GM21717 (cell line): Measurements from ENCODE around the gene ADARB1.

Experiments
- ATAC-seq: cut with Tn5 transposase; IDR thresholded peaks from one replicate; pipeline ENCODE4 v1.9.1; 2021; ENCODE audit warnings: mild to moderate bottlenecking, moderate library complexity; ENCODE audit not compliant: unreplicated experiment

Gene ADARB1

DNA sequence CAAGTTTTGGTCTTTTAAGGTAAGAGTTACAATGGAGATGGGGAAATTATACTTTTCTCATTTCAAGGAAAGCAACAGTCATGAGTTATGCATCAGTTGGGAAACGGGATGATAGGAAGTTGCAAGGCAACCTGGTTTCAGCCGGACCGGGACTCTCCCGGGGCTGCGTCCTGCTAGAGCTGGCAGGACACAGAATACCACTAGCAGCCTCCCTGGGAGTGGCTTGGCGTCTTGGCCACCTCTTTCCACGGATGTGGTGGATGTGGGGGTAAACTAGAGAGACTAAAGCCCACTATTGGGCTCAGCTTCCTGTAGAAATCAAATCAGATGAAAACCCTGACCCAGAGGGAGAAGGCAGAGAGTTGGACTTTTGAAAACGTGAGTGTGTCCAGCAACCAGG lies 71.9 kb downstream of the ADARB1 start:
- no peak for ATAC-seq

DNA sequence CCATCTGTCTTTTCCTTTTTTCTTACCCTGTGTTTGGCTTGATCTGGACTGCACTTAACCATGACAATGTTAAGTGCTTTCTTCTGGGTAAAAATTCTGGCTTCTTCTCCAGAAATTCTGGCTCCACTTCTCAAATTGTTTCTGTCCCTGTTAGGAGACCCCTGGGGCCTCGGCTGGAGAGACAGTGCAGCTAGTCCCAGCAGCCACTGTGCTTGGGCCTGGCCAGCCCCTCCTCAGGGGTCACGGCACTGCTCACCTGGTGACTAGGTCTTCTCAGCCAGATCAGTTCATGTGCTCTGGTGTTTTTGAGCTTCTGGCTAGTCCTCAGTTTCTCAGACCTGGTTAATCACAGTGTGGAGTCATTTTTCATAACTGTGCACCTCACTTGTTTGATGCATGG lies 72.4 kb downstream of the ADARB1 start:
- ATAC-seq = no peak

DNA sequence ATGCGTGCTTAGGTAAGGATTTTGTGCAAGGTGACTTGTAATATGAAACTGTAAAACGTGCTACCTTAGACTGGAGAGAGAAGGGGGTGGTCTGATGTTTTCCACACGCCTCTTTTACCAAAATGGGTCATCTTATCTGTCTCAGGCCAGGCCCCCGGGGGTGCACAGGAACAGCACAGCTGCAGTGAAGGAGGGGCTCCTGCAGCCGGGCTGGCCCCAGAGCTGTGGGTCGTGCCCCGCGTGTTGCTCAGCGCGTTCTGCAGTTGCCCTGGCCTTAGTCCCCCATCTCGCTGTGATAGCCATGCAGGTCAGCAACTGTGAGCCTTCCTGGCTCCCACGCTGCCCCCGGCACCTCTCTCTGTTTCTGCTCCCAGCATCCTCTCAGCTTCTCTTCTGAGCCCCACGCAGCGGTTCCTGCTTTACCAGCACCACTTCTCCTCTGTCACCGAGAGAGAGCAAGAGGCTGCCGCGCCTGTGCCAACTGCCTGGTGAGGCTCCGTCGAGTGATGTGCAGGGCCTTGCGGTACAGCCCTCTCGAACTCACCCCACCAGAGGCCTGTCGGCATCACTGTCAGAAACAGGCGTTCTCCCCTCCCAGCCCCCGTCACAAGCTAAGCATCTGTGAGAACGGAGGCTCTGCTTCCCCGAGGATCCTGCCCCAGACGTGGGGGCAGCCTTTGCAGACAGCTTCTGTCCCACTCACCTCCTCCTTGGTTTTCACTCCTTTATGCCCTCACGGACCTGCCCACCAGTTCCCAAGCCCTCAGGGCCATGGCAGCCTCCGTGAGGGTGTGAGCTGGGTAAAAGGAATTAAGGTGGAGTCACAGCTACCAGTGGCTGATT lies 73.3 kb downstream of the ADARB1 start:
- no peak for ATAC-seq

DNA sequence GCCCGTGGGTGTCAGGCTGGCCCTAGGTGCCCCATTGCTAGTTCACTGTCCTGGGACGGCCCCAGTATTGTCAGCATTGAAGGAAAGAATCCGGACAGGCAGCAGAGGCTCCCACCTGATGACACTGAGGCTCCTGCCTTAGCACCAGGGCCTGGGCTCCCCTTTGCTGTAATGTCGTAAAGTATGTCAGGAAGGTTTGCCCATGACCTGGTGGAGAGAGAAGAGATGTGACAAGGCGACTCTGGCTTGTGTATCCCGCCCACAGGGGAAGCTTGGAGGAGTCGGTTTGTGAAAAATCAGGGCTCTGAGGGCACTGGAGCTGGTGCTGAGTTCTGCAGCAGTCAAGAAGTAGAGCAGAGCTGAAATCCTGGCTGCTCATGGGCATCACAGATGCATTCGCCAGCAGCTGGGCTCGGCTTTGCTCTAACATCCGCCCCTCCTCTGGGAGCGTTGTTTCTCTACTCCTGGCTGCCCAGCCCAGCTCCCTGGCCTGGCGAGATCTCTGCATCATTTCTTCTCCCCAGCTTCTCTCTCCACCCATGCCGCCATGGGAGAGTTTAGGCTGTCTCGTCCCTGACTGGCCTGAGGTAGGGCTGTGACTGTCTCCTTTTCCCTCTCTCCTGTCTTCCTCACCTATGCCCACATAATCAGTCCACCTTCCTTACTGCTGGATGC lies 74.1 kb downstream of the ADARB1 start:
- ATAC-seq = no peak

DNA sequence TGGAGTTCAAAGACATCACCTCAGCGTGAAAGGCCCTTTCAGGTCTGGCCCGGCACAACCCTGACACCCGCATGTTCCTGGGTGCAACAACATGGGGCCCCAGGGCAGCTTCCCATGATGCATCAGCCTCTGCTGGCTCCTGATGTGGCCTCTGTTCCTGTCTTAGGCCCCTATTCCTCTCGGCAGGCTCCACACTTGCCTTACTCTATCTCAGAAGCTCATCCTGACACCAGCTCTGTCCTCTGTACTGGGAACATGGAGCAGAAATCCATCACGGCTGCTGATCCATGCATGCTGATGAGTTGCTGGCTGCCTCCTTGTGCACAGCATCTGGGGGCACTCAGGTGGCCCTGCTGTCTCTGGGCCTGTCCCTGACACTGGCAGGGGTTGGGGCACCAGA lies 74.6 kb downstream of the ADARB1 start:
- ATAC-seq = no peak

DNA sequence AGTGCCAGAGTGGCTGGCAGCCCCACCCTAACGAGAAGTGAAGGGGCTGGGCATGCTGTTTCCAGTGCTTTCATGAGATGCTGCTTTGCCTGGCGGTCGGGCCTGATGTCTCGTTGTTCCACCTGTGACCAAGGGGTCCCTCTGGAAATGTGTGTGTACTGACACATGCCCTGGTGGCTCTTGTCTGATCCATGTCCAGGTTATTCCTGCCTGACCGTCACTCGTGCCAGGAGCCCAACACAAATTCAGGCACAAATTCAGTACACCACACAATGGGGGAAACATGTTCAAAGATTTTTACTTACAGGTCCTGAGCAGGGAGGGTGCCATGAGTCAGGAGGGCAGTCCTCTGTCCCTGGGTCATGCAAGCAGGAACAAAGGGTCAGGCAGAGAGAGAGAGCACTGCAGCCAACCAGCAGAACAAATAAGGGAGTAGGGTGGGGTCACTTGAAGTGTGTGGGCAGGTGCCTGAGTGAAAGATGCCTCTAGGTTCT lies 76.3 kb downstream of the ADARB1 start:
- no peak for ATAC-seq

DNA sequence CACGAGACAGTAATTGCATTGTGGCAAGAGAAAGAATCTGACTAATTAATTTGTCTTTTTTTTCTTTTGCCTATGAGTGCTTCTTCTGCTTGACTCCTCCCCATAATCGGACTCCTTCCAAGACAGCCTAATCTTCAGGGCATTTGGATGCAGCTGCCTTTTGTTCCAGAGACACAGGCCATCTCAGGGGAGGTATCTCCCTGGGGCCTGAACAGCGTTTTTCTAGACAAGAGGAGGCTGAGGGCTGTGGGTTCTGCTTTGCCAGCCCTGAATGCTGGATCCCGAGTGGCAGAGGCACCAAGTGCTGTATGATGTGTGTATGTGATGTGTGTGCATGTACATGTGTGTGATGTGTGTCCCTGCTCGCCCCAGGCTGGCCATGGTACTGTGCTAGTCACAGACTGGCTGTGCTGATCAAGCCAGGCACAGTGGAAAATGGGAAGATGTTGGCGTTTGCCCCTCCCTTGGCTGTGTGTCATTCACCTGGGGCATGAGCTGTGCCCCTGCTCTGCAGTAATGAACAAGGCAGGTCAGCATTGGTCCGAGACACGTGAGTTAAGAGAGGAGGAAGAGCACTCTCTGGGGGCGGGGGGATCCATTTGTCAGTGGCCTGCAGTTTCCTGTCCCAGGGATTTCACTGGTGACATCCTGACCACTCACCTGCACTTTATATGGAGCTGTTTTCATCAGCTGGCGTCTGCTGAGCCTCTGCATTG lies 77.2 kb downstream of the ADARB1 start:
- ATAC-seq = no peak

DNA sequence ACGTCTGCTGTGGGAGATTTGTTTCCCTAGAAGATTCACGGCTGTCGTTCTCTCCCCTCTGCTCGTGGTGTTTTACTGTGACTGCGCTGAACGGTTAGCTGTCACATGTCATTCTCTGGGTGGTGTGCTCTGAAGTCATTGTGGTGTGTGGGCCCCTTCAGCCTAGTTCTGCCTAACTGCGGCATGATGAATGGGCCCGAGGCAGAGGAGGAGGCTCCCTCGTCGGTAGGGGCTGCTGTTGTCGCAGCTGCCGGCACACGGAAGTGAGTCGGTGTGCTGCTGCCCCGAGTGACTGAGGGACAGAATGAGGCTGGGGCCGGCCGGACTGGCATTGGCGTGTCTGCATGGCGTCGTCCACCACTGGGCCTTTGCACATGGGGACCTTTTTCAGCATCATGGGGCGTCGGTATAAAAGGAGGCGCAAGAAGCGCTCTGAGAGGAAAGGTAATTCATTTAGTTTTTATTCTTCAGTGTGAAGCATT lies 77.9 kb downstream of the ADARB1 start:
- ATAC-seq = no peak

DNA sequence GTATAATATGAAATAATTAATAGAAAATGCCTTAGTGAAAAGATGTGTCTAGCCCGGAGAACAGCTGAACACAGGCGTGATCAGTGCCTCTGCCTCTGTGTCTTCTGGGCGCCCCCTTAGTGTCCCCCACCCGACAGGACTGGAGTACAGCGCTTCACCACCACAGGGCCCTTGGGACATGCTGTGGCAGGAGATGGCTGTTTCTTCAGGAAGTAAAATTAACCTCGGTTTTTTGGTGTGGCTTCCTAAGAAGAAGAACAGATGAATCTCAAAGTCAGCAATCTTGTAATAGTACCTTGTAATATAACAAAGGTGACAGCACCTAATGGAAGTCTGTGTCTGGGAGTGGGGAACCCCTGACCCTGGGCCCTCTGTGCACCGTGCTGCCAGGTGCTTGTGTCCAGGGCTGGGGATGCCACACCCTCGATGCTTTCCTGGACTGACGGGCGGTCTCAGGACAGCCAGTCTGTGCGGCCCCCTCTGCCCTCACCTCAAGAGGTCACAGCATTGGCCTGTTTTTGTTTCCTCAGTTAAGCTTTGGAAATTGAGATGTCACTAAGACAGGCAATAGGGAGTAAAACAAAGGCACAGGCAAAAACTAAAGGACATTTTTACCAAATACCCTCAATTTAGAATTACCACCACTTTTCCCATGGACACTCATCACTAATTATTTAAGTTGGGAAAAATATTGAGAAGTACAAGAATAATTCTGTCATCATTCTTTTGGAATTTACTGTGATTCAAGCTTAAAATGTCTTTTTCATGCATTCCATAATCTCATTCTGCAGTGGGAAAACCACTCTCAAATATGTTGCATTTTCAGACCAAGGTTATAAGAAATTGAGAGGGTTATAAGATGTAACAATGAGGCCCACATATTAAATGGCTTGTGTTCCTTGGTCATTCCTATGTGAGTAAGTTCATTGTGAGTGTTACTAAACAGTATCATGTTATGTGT lies 79.3 kb downstream of the ADARB1 start:
- ATAC-seq = no peak

DNA sequence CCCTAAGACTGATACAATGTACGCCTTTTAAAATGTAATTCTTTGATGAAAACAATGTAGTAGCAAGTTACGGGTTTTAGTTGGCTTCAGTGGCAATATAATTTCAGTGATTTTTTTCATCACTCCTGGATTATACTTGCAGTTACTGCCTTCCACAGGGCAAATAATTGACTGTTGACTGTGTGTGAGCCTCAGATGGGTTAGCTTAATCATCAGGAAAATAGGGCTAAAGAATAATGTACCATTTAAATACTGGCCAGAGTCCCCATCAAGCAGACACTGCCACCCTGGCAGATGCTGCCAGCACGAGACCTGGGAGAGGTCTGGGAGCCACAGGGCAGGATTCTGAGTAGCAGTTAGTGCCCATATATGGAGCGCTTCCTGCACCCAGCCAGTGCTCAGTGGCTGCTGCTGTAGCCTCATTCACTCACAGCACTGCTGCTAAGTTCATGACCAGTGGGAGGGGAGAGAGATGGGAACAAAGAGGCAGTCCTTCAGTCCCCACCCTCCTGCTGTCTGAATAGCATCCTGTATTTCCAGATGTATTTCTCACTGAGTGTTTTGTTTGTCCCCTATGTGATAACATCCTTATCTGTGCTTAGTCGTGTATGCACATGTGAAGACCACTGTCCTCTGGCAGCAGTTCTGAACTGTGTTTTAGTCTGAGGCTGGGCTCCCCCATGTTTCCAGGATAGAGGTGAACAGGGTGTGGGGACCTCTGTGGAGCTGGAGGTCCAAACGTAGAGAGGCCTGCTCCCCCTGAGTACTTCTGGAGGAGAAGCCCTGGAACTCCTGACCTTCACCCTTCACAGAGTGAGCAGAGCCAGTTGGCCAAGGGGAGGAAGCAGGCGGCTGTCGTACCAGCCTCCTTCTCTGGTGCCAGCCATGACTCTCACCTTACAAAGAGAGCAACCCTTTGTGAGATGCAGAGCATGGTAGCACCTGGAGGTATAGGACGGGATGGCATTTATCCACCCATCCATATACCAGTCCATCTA lies 80.4 kb downstream of the ADARB1 start:
- no peak for ATAC-seq

DNA sequence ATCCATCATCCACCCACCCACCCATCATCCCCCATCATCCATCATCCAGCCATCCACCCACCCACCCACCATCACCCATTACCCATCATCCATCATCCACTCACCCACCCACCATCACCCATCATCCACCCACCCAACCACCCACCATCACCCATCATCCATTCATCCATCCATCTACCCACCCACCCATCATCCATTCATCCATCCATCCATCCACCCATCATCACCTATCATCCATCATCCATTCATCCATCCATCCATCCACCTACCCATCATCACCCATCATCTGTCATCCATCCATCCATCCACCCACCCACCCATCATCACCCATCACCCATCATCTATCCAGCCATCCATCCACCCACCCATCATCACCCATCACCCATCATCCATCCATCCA lies 81.5 kb downstream of the ADARB1 start:
- ATAC-seq = no peak

DNA sequence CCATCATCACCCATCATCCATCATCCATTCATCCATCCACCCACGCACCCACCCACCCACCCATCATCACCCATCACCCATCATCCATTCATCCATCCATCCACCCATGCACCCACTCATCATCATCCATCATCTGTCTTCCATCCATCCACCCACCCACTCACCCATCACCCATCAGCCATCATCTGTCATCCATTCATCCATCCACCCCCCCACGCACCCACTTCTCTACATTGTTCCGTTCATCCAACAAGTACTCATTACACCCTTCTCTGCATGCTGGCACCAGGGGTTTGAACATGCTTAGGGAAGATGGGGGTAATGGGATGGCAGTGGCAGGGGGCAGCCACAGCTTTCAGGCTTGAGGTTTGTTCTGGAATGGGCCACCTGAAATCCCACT lies 82.1 kb downstream of the ADARB1 start:
- ATAC-seq = no peak

DNA sequence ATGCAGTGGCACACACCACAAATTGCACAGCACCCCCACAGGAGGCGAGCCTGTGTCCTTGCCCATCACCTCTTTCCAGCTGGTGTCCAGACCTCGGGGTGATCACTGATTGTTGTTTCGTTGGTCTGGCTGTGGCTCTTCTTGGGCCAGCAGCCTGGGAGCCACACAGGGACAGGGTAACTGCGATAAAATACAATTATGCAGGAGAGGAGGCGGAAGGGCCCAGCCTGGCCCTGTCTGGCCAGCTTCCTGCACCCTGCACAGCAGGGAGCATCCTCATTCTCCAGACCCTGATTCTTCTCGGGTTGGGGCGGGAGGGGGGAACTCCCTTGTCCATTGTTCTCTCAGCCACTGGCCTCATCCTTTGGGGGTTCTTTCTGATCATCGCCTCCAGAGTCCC lies 83.6 kb downstream of the ADARB1 start:
- ATAC-seq = no peak

DNA sequence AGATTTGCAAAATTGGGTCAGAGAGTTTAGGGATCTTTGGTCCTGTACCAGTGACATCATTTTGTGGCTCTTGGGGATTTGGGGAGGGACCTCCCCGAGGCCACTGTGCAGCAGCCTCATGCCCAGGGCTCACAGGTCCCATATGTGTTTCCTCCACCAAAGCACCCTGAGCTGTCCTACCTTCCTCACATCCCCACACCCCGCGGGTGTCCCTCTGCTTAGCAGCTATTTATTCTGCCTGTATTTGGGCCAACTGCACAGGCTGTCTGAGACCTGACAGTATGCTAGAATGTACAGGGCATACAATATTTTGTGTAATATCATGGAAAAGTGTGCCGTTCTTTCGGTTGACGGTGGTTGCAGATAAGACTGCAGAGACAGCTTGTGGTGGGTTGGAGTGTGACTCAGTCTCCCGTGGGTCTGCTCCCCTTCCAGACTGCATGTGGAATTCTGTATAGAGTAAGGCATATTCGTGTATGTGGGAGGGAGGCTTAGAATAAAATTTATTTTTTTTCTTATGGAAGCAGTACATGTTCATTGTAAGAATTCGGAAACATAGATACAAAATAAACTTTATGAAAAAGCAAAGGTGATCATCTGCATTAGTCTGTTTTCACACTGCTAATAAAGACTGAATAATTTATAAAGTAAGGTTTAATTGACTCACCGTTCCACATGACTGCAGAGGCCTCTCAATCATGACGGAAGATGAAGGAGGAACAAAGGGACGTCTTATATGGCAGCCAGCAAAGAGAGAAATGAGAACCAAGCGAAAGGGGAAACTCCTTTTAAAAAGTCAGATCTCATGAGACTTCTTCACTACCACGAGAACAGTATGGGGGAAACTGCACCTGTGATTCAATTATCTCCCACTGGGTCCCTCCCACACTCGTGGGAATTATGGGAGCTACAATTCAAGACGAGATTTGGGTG lies 84.4 kb downstream of the ADARB1 start:
- ATAC-seq = no peak

DNA sequence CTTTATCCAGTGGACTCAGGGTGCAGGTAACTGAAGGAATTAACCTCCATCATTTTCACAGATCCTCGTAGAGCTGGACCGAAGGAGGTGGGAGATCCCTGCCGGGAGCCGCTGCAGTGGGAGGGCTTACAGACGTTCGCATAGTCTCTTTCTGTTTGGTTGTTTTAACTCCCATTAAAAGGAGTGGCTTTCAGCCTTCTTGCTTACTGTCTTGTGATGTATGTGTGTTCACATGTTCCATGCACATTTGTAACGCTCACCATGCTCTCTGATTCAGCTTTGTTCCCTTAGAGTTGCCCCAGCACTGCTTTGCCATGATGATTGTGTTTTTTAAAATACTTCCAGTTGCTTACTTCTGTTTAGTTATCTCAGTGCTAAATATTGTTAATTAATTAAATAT lies 85.8 kb downstream of the ADARB1 start:
- ATAC-seq = no peak

DNA sequence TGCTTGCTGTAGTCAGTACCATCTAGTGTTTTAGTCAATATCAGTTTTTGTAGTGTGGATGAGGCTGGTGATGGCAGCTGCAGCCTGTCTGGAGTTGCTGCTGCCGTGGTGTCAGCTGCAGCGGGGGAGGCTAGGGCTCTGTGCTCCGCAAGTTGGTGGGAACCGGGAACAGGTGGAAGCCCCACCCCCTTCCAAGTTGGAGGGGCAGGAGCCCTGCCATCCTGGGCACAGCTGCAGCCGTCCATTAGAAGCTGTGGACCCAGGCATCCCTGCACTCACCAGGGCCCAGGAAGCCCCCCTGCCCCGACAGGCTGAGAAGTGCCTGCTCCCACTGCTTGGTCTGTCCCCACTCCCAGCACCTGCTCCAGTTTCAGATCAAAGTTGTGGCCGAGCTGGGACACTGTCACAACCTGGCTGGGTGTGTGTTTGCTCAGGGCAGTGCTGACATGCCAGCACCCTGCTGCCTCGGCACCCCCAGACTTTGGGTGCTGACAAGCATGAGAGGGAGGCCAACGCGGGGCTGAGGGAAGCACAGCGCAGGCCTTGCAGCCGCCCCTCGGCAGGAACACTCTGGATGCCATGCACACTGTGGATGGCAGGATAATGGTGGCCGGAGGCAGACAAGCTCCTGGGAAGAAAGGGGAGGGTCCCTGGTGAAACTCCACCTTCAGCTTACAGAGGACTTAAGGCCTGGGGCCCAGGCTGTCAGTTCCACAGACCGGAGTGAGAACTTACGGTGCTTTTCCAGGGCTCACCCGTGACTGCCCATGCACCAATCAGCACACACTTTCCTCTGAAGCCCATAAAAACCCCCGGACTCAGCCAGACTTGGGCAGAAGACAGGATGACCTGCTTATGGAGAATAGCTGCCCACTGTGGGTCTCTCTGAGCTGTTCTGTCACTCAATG lies 86.9 kb downstream of the ADARB1 start:
- no peak for ATAC-seq

DNA sequence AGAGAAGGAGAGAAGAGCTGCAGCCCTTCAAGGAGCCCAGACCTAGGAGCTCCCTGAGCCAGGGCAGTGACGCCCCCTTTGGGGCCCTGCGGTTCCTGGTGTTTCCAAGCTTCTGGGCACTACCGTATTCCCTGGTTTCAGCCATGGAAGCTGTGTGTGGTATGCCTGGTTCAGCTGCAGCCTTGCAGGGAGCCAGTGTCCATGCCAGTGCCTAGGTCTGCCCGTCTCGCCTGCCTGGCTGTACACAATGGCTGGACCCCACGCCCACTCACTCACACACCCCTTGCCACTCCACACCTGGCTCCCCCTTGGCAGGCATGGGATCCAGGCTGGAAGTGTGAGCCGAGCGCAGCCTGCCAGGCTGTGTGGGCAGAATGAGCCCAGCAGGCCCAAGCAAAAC lies 87.7 kb downstream of the ADARB1 start:
- no peak for ATAC-seq
